Mesenchymal stem cell (in vitro differentiated cells and primary cell): ENCODE measurements around the gene MAP4.
A peak's percentile ranks its signal among the peaks of the same experiment; 100 is the strongest.

Source experiments
- DNase-seq: peaks from one replicate; pipeline ENCODE4 v3.0.0-alpha.2; 2013
- H2AFZ ChIP-seq: one replicate; pipeline ENCODE4 v1.6.1; 2013; ENCODE audit warnings: low read depth, mild to moderate bottlenecking, control low read depth, inconsistent platforms, low read length, moderate library complexity
- H2AK5ac ChIP-seq: 2 replicates; pipeline ENCODE4 v1.6.1; 2013; ENCODE audit warnings: low read length, moderate library complexity, mild to moderate bottlenecking, inconsistent platforms; ENCODE audit not compliant: severe bottlenecking
- H2BK120ac ChIP-seq: one replicate; pipeline ENCODE4 v1.6.1; 2013; ENCODE audit warnings: low read depth, mild to moderate bottlenecking, inconsistent platforms, low read length, moderate library complexity
- H2BK12ac ChIP-seq, 2 experiments: one replicate each; pipeline ENCODE4 v1.6.1; 2013; ENCODE audit warnings: inconsistent platforms in 2 of 2, low read length in 2 of 2, mild to moderate bottlenecking in 2 of 2, moderate library complexity in 2 of 2, control low read depth in 1 of 2
- H2BK15ac ChIP-seq: one replicate; pipeline ENCODE4 v1.6.1; 2013; ENCODE audit warnings: mild to moderate bottlenecking, low read depth, inconsistent platforms; ENCODE audit not compliant: poor library complexity, severe bottlenecking
- H2BK5ac ChIP-seq: 2 replicates; pipeline ENCODE4 v1.6.1; 2013; ENCODE audit warnings: low read depth, mild to moderate bottlenecking, low read length, control low read depth, inconsistent platforms; ENCODE audit not compliant: poor library complexity, severe bottlenecking
- H3K14ac ChIP-seq, 2 experiments: one replicate each; pipeline ENCODE4 v1.6.1; 2013; ENCODE audit warnings: inconsistent platforms in 2 of 2, low read length in 2 of 2, control low read depth in 1 of 2, mild to moderate bottlenecking in 1 of 2, moderate library complexity in 1 of 2
- H3K18ac ChIP-seq, 2 experiments: one replicate each; pipeline ENCODE4 v1.6.1; 2013; ENCODE audit warnings: inconsistent platforms in 2 of 2, low read length in 2 of 2, control low read depth in 1 of 2, low read depth in 1 of 2, mild to moderate bottlenecking in 1 of 2
- H3K23ac ChIP-seq, 2 experiments: one replicate each; pipeline ENCODE4 v1.6.1; 2013; ENCODE audit warnings: inconsistent platforms in 2 of 2, low read length in 2 of 2, mild to moderate bottlenecking in 2 of 2, moderate library complexity in 2 of 2, control low read depth in 1 of 2
- H3K27ac ChIP-seq: 2 replicates; pipeline ENCODE4 v1.5.1; 2013; ENCODE audit warnings: mild to moderate bottlenecking, moderate library complexity, low read length, control low read depth, inconsistent platforms; ENCODE audit not compliant: poor library complexity, severe bottlenecking
- H3K27me3 ChIP-seq, 2 experiments: 2 replicates each; pipeline versions ENCODE4 v1.6.1 to v1.7.0; 2013; ENCODE audit warnings: low read length in 2 of 2, mild to moderate bottlenecking in 2 of 2, moderate library complexity in 2 of 2, control low read depth in 1 of 2, inconsistent platforms in 1 of 2; ENCODE audit not compliant: control insufficient read depth in 1 of 2, insufficient read depth in 1 of 2
- H3K36me3 ChIP-seq, 2 experiments: 2 replicates each; pipeline versions ENCODE4 v1.6.1 to v1.7.0; 2013; ENCODE audit warnings: low read length in 2 of 2, control low read depth in 1 of 2, inconsistent platforms in 1 of 2, low read depth in 1 of 2, mild to moderate bottlenecking in 1 of 2; ENCODE audit not compliant: insufficient read depth in 2 of 2, control insufficient read depth in 1 of 2
- H3K4ac ChIP-seq, 2 experiments: one replicate each; pipeline ENCODE4 v1.6.1; 2013; ENCODE audit warnings: inconsistent platforms in 2 of 2, low read length in 2 of 2, mild to moderate bottlenecking in 2 of 2, moderate library complexity in 2 of 2, control low read depth in 1 of 2, low read depth in 1 of 2
- H3K4me1 ChIP-seq: 2 replicates; pipeline ENCODE4 v1.6.1; 2013; ENCODE audit warnings: low read depth, low read length, control low read depth; ENCODE audit not compliant: control insufficient read depth, insufficient read depth
- H3K4me2 ChIP-seq: 2 replicates; pipeline ENCODE4 v1.6.1; 2013; ENCODE audit warnings: low read length, mild to moderate bottlenecking, inconsistent platforms; ENCODE audit not compliant: poor library complexity, severe bottlenecking
- H3K4me3 ChIP-seq, 2 experiments: 2 replicates each; pipeline versions ENCODE4 v1.5.1 to v1.7.0; 2013; ENCODE audit warnings: low read length in 2 of 2, mild to moderate bottlenecking in 2 of 2, control low read depth in 1 of 2, low read depth in 1 of 2; ENCODE audit not compliant: insufficient read depth in 1 of 2
- H3K79me1 ChIP-seq: replicated peaks from 2 replicates; pipeline ENCODE4 v1.6.1; 2013; ENCODE audit warnings: mild to moderate bottlenecking, control low read depth, low read length, inconsistent platforms; ENCODE audit not compliant: poor library complexity, severe bottlenecking
- H3K9ac ChIP-seq: 2 replicates; pipeline ENCODE4 v1.7.0; 2013; ENCODE audit warnings: mild to moderate bottlenecking, low read length, moderate library complexity
- H3K9me3 ChIP-seq: 2 replicates; pipeline ENCODE4 v1.7.0; 2013; ENCODE audit warnings: mild to moderate bottlenecking, low read length; ENCODE audit not compliant: control insufficient read depth
- H4K8ac ChIP-seq: one replicate; pipeline ENCODE4 v1.6.1; 2013; ENCODE audit warnings: inconsistent platforms, mild to moderate bottlenecking, low read length, moderate library complexity
- H4K91ac ChIP-seq: one replicate; pipeline ENCODE4 v1.6.1; 2013; ENCODE audit warnings: mild to moderate bottlenecking, low read length, inconsistent platforms
- WGBS: methylation state at CpG from one replicate; pipeline ENCODE4 v1.1.7; 2013; ENCODE audit warnings: mixed read lengths; 5-methylcytosine and 5-hydroxymethylcytosine counted together

Gene MAP4

DNA sequence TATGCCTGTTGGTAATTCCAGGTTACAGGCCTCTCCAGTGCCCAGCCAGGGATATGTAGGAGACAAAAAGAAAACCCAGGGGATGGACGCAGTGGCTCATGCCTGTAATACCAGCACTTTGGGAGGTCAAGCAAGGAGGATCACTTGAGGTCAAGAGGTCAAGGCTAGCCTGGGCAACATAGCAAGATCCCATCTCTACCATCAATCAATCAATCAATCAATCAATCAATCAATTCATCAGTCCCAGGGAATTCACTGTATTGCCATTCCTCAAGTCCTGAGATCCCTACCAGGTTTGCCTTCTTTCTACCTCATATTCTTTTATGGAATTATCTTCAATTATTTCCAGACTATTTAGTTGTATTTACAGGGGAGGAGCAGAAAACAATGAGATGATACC is 131.0 kb downstream of the MAP4 start:
- no peak overlapping the region for H3K23ac ChIP-seq
- H3K9me3 ChIP-seq = no peaks in the 10 kb centered on the region
- no peak overlapping the region for H2AK5ac ChIP-seq
- H3K79me1 ChIP-seq = peaks cover 30% of the 10 kb centered on the region
- H2BK120ac ChIP-seq = no peak overlapping the region
- H2BK5ac ChIP-seq = no peak overlapping the region
- no peak overlapping the region for H3K18ac ChIP-seq
- H2BK15ac ChIP-seq = no peak overlapping the region
- peaks cover 34 to 47% of the 10 kb centered on the region in 2 experiments for H3K36me3 ChIP-seq
- no peaks in the 10 kb centered on the region for H3K27me3 ChIP-seq
- no peaks in the 10 kb centered on the region for H3K4me1 ChIP-seq
- no peak overlapping the region for H2AFZ ChIP-seq
- no peak overlapping the region for H3K9ac ChIP-seq
- H3K14ac ChIP-seq = no peak overlapping the region
- H4K8ac ChIP-seq = no peak overlapping the region
- no peak overlapping the region for H3K4ac ChIP-seq
- H4K91ac ChIP-seq = no peak overlapping the region
- DNase-seq = no peak
- H3K27ac ChIP-seq = no peak overlapping the region
- H3K4me2 ChIP-seq = no peak overlapping the region
- WGBS = 92% methylated on average over 1 of the region's 1 CpG
- H3K4me3 ChIP-seq = no peak overlapping the region
- H2BK12ac ChIP-seq = no peak overlapping the region

DNA sequence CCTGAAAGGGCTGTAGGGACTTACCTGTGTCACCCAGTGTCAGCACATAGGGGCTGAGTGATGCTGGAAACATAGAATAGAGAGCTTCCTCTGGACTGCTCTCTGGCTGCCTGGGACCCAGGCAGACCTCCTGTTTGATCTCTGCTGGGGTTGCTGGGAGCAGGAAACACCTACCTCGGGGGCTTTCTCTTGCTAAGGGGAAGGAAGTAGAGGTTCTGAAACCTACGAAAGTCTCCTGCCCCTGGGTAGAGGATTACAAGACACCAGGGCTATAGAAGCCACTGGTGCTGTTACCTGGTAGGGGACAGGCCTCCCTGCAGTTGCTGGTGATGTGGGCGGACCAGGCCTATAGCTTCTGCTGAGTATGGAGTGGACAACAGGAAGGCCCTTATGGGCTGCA is 131.6 kb downstream of the MAP4 start:
- Histone ChIP-seq H3K79me1 (peaks cover 29% of the 10 kb centered on the region), H3K4me2 (no peak overlapping the region), H4K91ac (no peak overlapping the region), H3K4me3 (no peak overlapping the region), H3K14ac (no peak overlapping the region), H4K8ac (no peak overlapping the region), H3K9ac (no peak overlapping the region), H2BK12ac (no peak overlapping the region), H3K9me3 (no peaks in the 10 kb centered on the region), H2BK5ac (no peak overlapping the region), H3K23ac (no peak overlapping the region), H3K4ac (peak overlapping the region in 1 of 2 experiments; percentile 20), H3K18ac (no peak overlapping the region), H2BK15ac (no peak overlapping the region), H2AK5ac (no peak overlapping the region), H3K27me3 (no peaks in the 10 kb centered on the region), H2BK120ac (no peak overlapping the region), H3K36me3 (peaks cover 34 to 48% of the 10 kb centered on the region in 2 experiments), H2AFZ (no peak overlapping the region), H3K4me1 (no peaks in the 10 kb centered on the region), H3K27ac (no peak overlapping the region)
- WGBS = 88% methylated on average over 3 of the region's 3 CpGs
- no peak for DNase-seq

DNA sequence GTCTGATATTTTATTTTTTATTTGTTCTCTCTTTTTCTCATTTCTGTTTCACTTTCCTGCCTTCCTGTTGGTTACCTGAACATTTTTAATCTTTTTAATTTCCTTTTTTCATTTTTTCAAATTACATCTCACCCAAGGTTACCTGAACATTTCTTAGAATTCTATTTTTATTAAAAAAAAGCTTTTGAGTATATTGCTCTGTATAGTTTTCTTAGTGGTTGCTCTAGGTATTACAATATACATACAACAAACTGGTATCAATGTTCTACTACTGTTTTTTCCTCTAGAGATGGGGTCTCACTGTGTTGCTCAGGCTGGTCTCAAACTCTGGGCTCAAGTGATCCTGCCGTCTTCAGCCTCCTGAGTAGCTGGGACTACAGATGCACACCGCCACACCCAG is 133.9 kb downstream of the MAP4 start:
- Histone ChIP-seq H2AFZ (no peak overlapping the region), H3K4ac (no peak overlapping the region), H2AK5ac (no peak overlapping the region), H2BK5ac (no peak overlapping the region), H3K9ac (no peak overlapping the region), H3K27me3 (no peaks in the 10 kb centered on the region), H3K4me1 (no peaks in the 10 kb centered on the region), H2BK120ac (no peak overlapping the region), H3K18ac (no peak overlapping the region), H4K91ac (no peak overlapping the region), H2BK15ac (no peak overlapping the region), H3K79me1 (peaks cover 25% of the 10 kb centered on the region), H3K9me3 (no peaks in the 10 kb centered on the region), H2BK12ac (no peak overlapping the region), H3K14ac (no peak overlapping the region), H3K27ac (no peak overlapping the region), H4K8ac (no peak overlapping the region), H3K36me3 (peaks cover 32 to 40% of the 10 kb centered on the region in 2 experiments), H3K4me3 (no peak overlapping the region), H3K4me2 (no peak overlapping the region), H3K23ac (no peak overlapping the region)
- 99% methylated on average over 2 of the region's 2 CpGs for WGBS
- DNase-seq = no peak

DNA sequence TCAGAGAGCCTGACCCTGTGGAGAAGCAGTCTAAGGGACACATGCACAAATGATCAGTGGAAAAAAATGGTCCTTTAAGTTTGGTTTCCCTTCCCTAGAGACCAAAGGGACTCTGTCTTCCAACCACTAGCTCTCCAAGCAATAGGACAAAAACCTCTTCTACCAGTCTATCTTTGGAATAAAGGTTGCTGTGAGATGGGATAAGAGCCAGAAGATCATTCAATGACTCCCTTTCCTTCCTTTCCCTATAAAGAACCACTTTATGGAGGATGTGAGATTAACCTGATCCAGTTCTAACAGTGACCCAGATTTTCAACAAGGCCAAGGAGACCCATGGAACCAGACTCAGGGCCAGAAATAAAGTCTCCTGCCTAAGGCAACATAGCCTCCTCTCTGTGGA is 138.5 kb downstream of the MAP4 start:
- Histone ChIP-seq H2AFZ (no peak overlapping the region), H3K36me3 (peaks cover 20 to 51% of the 10 kb centered on the region in 2 experiments), H2BK15ac (no peak overlapping the region), H3K4me2 (no peak overlapping the region), H3K4me1 (peaks cover 4% of the 10 kb centered on the region), H2BK5ac (no peak overlapping the region), H2BK12ac (no peak overlapping the region), H3K27ac (no peak overlapping the region), H3K18ac (no peak overlapping the region), H2BK120ac (no peak overlapping the region), H3K27me3 (no peaks in the 10 kb centered on the region), H4K8ac (no peak overlapping the region), H3K23ac (no peak overlapping the region), H4K91ac (no peak overlapping the region), H3K14ac (no peak overlapping the region), H3K4ac (no peak overlapping the region), H2AK5ac (no peak overlapping the region), H3K79me1 (peaks cover 26% of the 10 kb centered on the region), H3K9me3 (no peaks in the 10 kb centered on the region), H3K9ac (no peak overlapping the region), H3K4me3 (no peak overlapping the region)
- DNase-seq = no peak
